ENCODE measurements around the gene CCL2. TPM values are rescaled to one million over a fixed set of nuclear protein-coding genes. Genes with fewer than 3 reads are reported as not detected.

Gene CCL2
- total RNA-seq, 1 donor from 2014 or later: 20.7 TPM

DNA sequence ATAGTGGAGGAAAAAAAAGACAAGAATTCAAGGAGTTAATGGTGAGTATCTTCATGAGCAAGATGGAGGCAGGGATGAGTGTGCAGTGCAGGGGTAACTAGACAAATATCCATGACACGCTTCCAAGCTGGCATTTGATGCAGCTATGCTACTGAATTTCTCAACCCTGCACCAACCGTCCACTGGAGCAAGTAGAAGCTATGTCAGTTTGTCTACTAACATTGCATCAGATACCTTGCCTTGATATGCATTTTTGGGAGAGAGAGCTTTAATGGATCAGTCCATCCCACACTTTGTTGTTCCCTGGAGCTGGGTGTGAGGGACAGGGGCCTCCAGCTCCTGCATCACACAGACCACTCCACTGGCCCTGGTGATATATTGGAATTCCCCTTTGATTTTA, 46.9 kb downstream of the CCL2 start:
- ATAC-seq (ENCODE audit: poor library complexity) (no peak), DNase-seq (no peak)
- intact Hi-C loops (cut with DNase I): loop anchor here (2.0 kb wide), 1 partner anchor 101 kb away; no protein-coding TSS in a partner anchor

GRCh38 chr17:34302636-34303035, 47.6 kb downstream of the CCL2 start:
- no peak for ATAC-seq (ENCODE audit: poor library complexity)
- intact Hi-C loops (cut with DNase I): no loop called here

GRCh38 chr17:34303606-34304005, 48.5 kb downstream of the CCL2 start:
- intact Hi-C loops (cut with DNase I): no loop called here
- no peak for ATAC-seq (ENCODE audit: poor library complexity)
- DNase-seq: no peak

More at GRCh38 chr17:34302636-34303035, 47.6 kb downstream of the CCL2 start:
- no peak for DNase-seq

GRCh38 chr17:34305061-34305460, 50.0 kb downstream of the CCL2 start:
- no peak for ATAC-seq (ENCODE audit: poor library complexity)
- DNase-seq: no peak
- intact Hi-C loops (cut with DNase I): no loop called here

DNA sequence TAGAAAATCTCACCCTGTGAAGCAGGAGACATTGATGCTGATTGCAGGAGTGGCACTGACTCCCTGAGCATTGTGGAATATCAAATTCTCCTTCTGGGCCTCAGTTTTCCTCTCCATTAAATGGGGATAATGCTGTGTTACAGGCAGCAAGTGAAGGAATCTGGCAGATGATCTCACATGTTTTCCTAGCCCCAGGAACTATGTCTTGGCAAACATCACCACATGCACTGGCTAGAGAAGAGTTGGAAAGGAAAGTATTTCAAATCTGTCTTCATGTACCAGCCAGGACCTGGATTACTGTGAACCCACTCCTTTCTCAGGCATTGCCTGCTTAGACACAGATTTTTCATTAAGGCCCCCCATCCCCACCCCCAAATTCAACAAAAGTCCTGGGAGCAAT, 50.5 kb downstream of the CCL2 start:
- no peak for DNase-seq
- no peak for ATAC-seq (ENCODE audit: poor library complexity)
- intact Hi-C loops (cut with DNase I): no loop called here

GRCh38 chr17:34306466-34306865, 51.4 kb downstream of the CCL2 start:
- DNase-seq (no peak), ATAC-seq (ENCODE audit: poor library complexity) (peak; percentile 87)
- intact Hi-C loops (cut with DNase I): no loop called here

Other genes starting within 250 kb of the CCL2 start
- not detected for gene CCL7, start 14.9 kb downstream of the CCL2 start, total RNA-seq
- 4.0 TPM for gene CCL11, start 30.5 kb downstream of the CCL2 start, total RNA-seq
- gene CCL8, start 64.2 kb downstream of the CCL2 start, total RNA-seq: not detected
- 1.6 TPM for gene CCL13, start 101.2 kb downstream of the CCL2 start, total RNA-seq
- gene CCL1, start 107.9 kb downstream of the CCL2 start, total RNA-seq: not detected